SU-DHL-6 (cell line): ENCODE measurements around the gene PEX16.

Source experiments
- H2AFZ ChIP-seq: fragments of 200-600 bp; sonication (generic); 2 replicates; pipeline ENCODE4 v1.6.1; 2014; ENCODE audit warnings: low read depth, mild to moderate bottlenecking, moderate library complexity, mixed read lengths, antibody characterized with exemption, low read length; ENCODE audit not compliant: severe bottlenecking
- H3F3A ChIP-seq: fragments of 200-600 bp; shearing (Covaris generic); 2 replicates; pipeline ENCODE4 v1.6.0; 2016; ENCODE audit warnings: antibody characterized with exemption, mild to moderate bottlenecking; ENCODE audit not compliant: insufficient read depth
- H3K27ac ChIP-seq: fragments of 200-600 bp; sonication (generic); 2 replicates; pipeline ENCODE4 v1.5.1; 2016; ENCODE audit warnings: low read depth, mild to moderate bottlenecking, low read length, moderate library complexity, mixed read lengths
- H3K27me3 ChIP-seq: fragments of 200-600 bp; sonication (generic), shearing (Covaris generic); 2 replicates; pipeline ENCODE4 v1.6.0; 2014; ENCODE audit warnings: mild to moderate bottlenecking, low read length
- H3K36me3 ChIP-seq: fragments of 200-600 bp; sonication (generic); 2 replicates; pipeline ENCODE4 v1.6.1; 2014; ENCODE audit warnings: mild to moderate bottlenecking, low read length, mixed read lengths
- H3K4me2 ChIP-seq: fragments of 300-600, 200-600 bp; shearing (Covaris generic), sonication (generic); 2 replicates; pipeline ENCODE4 v1.6.0; 2014; ENCODE audit warnings: low read length, low read depth, mild to moderate bottlenecking; ENCODE audit not compliant: poor library complexity, severe bottlenecking
- H3K4me3 ChIP-seq: fragments of 200-600 bp; sonication (generic); 2 replicates; pipeline ENCODE4 v1.5.1; 2014; ENCODE audit warnings: antibody characterized with exemption, low read length, mild to moderate bottlenecking, mixed read lengths; ENCODE audit not compliant: insufficient read depth, poor library complexity, severe bottlenecking
- H3K79me2 ChIP-seq: fragments of 200-600 bp; sonication (generic); 2 replicates; pipeline ENCODE4 v1.6.1; 2014; ENCODE audit warnings: mild to moderate bottlenecking, low read length, moderate library complexity; ENCODE audit not compliant: insufficient read depth
- H3K9ac ChIP-seq: fragments of 200-600 bp; sonication (generic); 2 replicates; pipeline ENCODE4 v1.7.0; 2014; ENCODE audit warnings: mild to moderate bottlenecking, low read length
- H3K9me2 ChIP-seq: fragments of 200-600 bp; sonication (generic); replicated peaks from 2 replicates; pipeline ENCODE4 v1.6.1; 2014; ENCODE audit warnings: low read length; ENCODE audit not compliant: insufficient read depth
- H3K9me3 ChIP-seq: fragments of 200-600 bp; sonication (generic); 2 replicates; pipeline ENCODE4 v1.6.1; 2014; ENCODE audit warnings: low read length, mixed read lengths; ENCODE audit not compliant: insufficient read depth
- H4K20me1 ChIP-seq: fragments of 200-600 bp; sonication (generic); 2 replicates; pipeline ENCODE4 v1.6.1; 2014; ENCODE audit warnings: low read depth, mild to moderate bottlenecking, antibody characterized with exemption, low read length, moderate library complexity, mixed read lengths
- EZH2phosphoT487 ChIP-seq: fragments of 200-600 bp; sonication (generic), shearing (Covaris generic); conservative IDR thresholded peaks from 2 replicates; pipeline ENCODE4 v1.6.1; 2018; ENCODE audit warnings: mild to moderate bottlenecking, antibody characterized with exemption, low read length, moderate library complexity, mixed read lengths
- TF ChIP-seq, protein P1 (sequence below): fragments of 200-600 bp; sonication (generic); IDR thresholded peaks from one replicate; pipeline ENCODE4 v1.5.1; 2017; ENCODE audit warnings: antibody characterized with exemption, mild to moderate bottlenecking, low read length, moderate library complexity; ENCODE audit not compliant: insufficient read depth, poor library complexity, severe bottlenecking

PEX16 gene

DNA sequence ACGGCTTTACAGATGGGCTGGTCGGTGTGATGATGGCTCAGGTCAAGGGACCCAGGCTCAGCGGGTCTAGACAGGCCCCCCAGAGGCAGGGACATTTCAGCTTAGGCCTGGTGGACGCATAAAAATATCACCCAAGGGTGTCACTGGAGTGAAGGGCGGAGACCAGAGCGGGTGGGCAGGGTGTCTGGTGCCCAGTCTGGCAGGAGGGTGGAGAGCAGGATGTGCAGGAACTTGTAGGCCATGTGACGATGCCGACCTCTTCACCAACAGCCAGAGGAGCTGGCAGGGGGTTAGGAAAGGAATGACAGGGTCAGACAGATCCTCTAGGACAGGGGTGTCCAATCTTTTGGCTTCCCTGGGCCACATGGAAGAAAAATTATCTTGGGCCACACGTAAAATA, 27.7 kb downstream of the PEX16 start:
- no peaks in the 10 kb centered on the region for H4K20me1 ChIP-seq
- TF ChIP-seq, protein P1, sequence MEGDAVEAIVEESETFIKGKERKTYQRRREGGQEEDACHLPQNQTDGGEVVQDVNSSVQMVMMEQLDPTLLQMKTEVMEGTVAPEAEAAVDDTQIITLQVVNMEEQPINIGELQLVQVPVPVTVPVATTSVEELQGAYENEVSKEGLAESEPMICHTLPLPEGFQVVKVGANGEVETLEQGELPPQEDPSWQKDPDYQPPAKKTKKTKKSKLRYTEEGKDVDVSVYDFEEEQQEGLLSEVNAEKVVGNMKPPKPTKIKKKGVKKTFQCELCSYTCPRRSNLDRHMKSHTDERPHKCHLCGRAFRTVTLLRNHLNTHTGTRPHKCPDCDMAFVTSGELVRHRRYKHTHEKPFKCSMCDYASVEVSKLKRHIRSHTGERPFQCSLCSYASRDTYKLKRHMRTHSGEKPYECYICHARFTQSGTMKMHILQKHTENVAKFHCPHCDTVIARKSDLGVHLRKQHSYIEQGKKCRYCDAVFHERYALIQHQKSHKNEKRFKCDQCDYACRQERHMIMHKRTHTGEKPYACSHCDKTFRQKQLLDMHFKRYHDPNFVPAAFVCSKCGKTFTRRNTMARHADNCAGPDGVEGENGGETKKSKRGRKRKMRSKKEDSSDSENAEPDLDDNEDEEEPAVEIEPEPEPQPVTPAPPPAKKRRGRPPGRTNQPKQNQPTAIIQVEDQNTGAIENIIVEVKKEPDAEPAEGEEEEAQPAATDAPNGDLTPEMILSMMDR, result no peak
- no peak for TF ChIP-seq EZH2phosphoT487
- H3K9me2 ChIP-seq, result no peaks in the 10 kb centered on the region
- H3K9ac ChIP-seq, result no peak overlapping the region
- H3K79me2 ChIP-seq, result no peaks in the 10 kb centered on the region
- no peak overlapping the region for H3K27ac ChIP-seq
- H3K9me3 ChIP-seq, result no peaks in the 10 kb centered on the region
- no peak overlapping the region for H3K4me3 ChIP-seq
- H3K27me3 ChIP-seq, result no peaks in the 10 kb centered on the region
- no peaks in the 10 kb centered on the region for H3F3A ChIP-seq
- H3K4me2 ChIP-seq, result no peak overlapping the region
- no peaks in the 10 kb centered on the region for H3K36me3 ChIP-seq
- no peak overlapping the region for H2AFZ ChIP-seq

DNA sequence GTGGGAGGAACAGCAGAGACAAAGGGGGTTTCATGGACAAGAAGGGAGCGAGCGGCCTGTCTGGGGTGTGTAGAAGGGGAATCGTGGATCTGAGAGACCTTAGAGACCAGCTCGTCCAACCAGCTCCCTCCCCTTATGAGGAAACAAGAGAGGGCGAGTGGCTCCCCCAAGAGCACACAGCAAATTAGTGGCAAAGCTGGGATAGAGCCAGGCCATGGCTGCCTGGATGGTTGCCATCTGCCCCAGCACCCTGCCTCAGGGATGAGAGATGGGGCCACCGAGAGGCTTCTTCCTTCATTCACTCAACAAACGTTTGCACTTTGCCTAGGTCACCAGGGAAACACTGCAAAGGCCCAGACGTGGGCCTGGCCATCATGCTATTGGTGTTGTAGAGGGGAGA, 28.1 kb downstream of the PEX16 start:
- H3K9ac ChIP-seq, result no peak overlapping the region
- H2AFZ ChIP-seq, result no peak overlapping the region
- TF ChIP-seq, protein P1, result no peak
- no peak for TF ChIP-seq EZH2phosphoT487
- no peaks in the 10 kb centered on the region for H3K36me3 ChIP-seq
- H3K79me2 ChIP-seq, result no peaks in the 10 kb centered on the region
- no peaks in the 10 kb centered on the region for H3K27me3 ChIP-seq
- no peaks in the 10 kb centered on the region for H3K9me2 ChIP-seq
- H3K9me3 ChIP-seq, result no peaks in the 10 kb centered on the region
- no peak overlapping the region for H3K4me2 ChIP-seq
- no peak overlapping the region for H3K4me3 ChIP-seq
- H3F3A ChIP-seq, result no peaks in the 10 kb centered on the region
- H3K27ac ChIP-seq, result no peak overlapping the region
- no peaks in the 10 kb centered on the region for H4K20me1 ChIP-seq

DNA sequence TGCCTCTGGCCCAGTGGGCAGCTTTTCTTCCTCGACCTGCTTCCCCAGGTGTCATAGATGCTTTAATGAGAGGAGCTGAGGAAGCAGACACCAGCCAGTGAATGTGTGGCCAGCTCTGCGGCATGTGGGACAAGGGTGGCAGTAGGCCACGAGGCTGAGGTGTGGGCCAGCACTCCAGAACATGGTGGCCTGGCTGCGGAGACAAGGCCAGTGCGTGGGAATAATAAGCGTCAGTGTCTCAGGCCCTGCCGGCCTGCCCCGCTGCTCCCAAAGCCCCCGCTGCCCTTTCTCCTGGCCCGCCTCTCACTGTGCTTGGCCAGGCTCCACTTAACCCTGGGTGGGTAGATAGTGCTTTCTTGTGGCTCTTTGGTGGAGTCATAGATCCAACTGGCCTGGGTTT, 30.1 kb downstream of the PEX16 start:
- no peak overlapping the region for H2AFZ ChIP-seq
- no peak overlapping the region for H3K27ac ChIP-seq
- no peaks in the 10 kb centered on the region for H3K9me2 ChIP-seq
- no peak overlapping the region for H3K9ac ChIP-seq
- no peaks in the 10 kb centered on the region for H3K9me3 ChIP-seq
- H3F3A ChIP-seq, result no peaks in the 10 kb centered on the region
- no peaks in the 10 kb centered on the region for H4K20me1 ChIP-seq
- H3K79me2 ChIP-seq, result no peaks in the 10 kb centered on the region
- no peak overlapping the region for H3K4me2 ChIP-seq
- no peak overlapping the region for H3K4me3 ChIP-seq
- no peaks in the 10 kb centered on the region for H3K27me3 ChIP-seq
- TF ChIP-seq, protein P1, result no peak
- TF ChIP-seq EZH2phosphoT487, result no peak
- no peaks in the 10 kb centered on the region for H3K36me3 ChIP-seq
